ENCODE data around the gene DUS2. TPM values are rescaled to one million over a fixed set of nuclear protein-coding genes. Genes with fewer than 3 reads are reported as not detected.

DUS2 gene
- total and polyA plus RNA-seq, 2 of the 8 experiments (the other 6 are each of a cell fraction or from before 2014, with no cell fraction given): 17.2 to 27.0 TPM

GRCh38 chr16:68075980-68076379 is 52.9 kb downstream of the DUS2 start (continued):
- TF ChIP-seq CHD7 (IDR thresholded peaks at IDR 0.05; ENCODE audit: insufficient replicate concordance, low read length) (no peak), RFX5 (IDR thresholded peaks at IDR 0.05; ENCODE audit: borderline replicate concordance, low read depth, low read length) (no peak), KDM5A (IDR thresholded peaks at IDR 0.05; ENCODE audit: low read length) (no peak), POU5F1 (IDR thresholded peaks at IDR 0.05; ENCODE audit: low read depth, low read length) (no peak), TBP (IDR thresholded peaks at IDR 0.05; ENCODE audit: low read depth, low read length) (no peak), JUND (IDR thresholded peaks at IDR 0.05; ENCODE audit: low read length) (no peak), CTBP2 (IDR thresholded peaks at IDR 0.05; ENCODE audit: borderline replicate concordance, insufficient read depth, insufficient read length, low read length) (no peak), EGR1 (IDR thresholded peaks at IDR 0.05; ENCODE audit: borderline replicate concordance, low read depth, low read length) (no peak), SUZ12 (IDR thresholded peaks at IDR 0.05; ENCODE audit: low read length) (no peak), ATF3 (IDR thresholded peaks at IDR 0.05; ENCODE audit: insufficient read depth, low read depth, low read length) (no peak), ZNF274 (IDR thresholded peaks at IDR 0.05; ENCODE audit: borderline replicate concordance, extremely low read depth, low read length) (no peak)

All from H1 (cell line).